Measurements from ENCODE around the gene OR10W1. TPM values are rescaled to one million over a fixed set of nuclear protein-coding genes. Genes with fewer than 3 reads are reported as not detected.
A peak's percentile ranks its signal among the peaks of the same experiment; 100 is the strongest.

Gene OR10W1
- total and polyA plus RNA-seq, 12 donors, result not detected

- WGBS, 4 donors, result 51 to 71% (median 58%) methylated on average over 4 of the region's 4 CpGs
- intact Hi-C loops (cut with DNase I), result no loop called here
- H3K9me3 ChIP-seq (replicated peaks in 1 of 3), result no peaks in the 10 kb centered on the region
- H3K36me3 ChIP-seq (replicated peaks in 1 of 2), result no peaks in the 10 kb centered on the region
- no peak for DNase-seq
- H3K27me3 ChIP-seq, result no peaks in the 10 kb centered on the region
- H3K27ac ChIP-seq, result no peak overlapping the region
- H3K4me1 ChIP-seq (replicated peaks in 1 of 2), result no peaks in the 10 kb centered on the region
- H3K4me3 ChIP-seq, result no peak overlapping the region
- TF ChIP-seq CTCF (IDR thresholded peaks at IDR 0.05), result no peak
- TF ChIP-seq POLR2A (IDR thresholded peaks at IDR 0.05), result no peak
These were observed 21.2 kb upstream of the OR10W1 start for GRCh38 chr11:58289266-58289665.

- Histone ChIP-seq H3K4me1 (replicated peaks in 1 of 2) (no peaks in the 10 kb centered on the region), H3K27ac (no peak overlapping the region), H3K27me3 (no peaks in the 10 kb centered on the region), H3K4me3 (no peak overlapping the region), H3K36me3 (replicated peaks in 1 of 2) (no peaks in the 10 kb centered on the region), H3K9me3 (replicated peaks in 1 of 3) (no peaks in the 10 kb centered on the region)
- WGBS, 4 donors, result 4 to 22% (median 9%) methylated on average over 1 of the region's 1 CpG
- TF ChIP-seq POLR2A (IDR thresholded peaks at IDR 0.05) (no peak), CTCF (IDR thresholded peaks at IDR 0.05) (peak in 4 of 6 experiments; percentile 11 to 29 (median 22))
- intact Hi-C loops (cut with DNase I), result no loop called here
- DNase-seq, result no peak
These were observed 18.2 kb upstream of the OR10W1 start for GRCh38 chr11:58286249-58286648.

GRCh38 chr11:58285483-58286040 is 17.5 kb upstream of the OR10W1 start:
- Histone ChIP-seq H3K4me3 (no peak overlapping the region), H3K4me1 (replicated peaks in 1 of 2) (no peaks in the 10 kb centered on the region), H3K36me3 (replicated peaks in 1 of 2) (no peaks in the 10 kb centered on the region), H3K9me3 (replicated peaks in 1 of 3) (no peaks in the 10 kb centered on the region), H3K27ac (no peak overlapping the region), H3K27me3 (no peaks in the 10 kb centered on the region)
- 58 to 63% (median 61%) methylated on average over 5 of the region's 5 CpGs for WGBS, 4 donors
- intact Hi-C loops (cut with DNase I), result no loop called here
- TF ChIP-seq CTCF (IDR thresholded peaks at IDR 0.05), result no peak
- TF ChIP-seq POLR2A (IDR thresholded peaks at IDR 0.05), result no peak
- DNase-seq, result no peak

GRCh38 chr11:58276151-58276550 is 8.1 kb upstream of the OR10W1 start:
- DNase-seq, result no peak
- TF ChIP-seq CTCF (IDR thresholded peaks at IDR 0.05) (no peak), POLR2A (IDR thresholded peaks at IDR 0.05) (no peak)
- WGBS, 4 donors, result 21 to 35% (median 28%) methylated on average over 1 of the region's 1 CpG
- Histone ChIP-seq H3K36me3 (replicated peaks in 1 of 2) (no peaks in the 10 kb centered on the region), H3K4me1 (replicated peaks in 1 of 2) (no peaks in the 10 kb centered on the region), H3K9me3 (replicated peaks in 1 of 3) (no peaks in the 10 kb centered on the region), H3K4me3 (no peak overlapping the region), H3K27me3 (no peaks in the 10 kb centered on the region), H3K27ac (no peak overlapping the region)
- intact Hi-C loops (cut with DNase I), result no loop called here
